SK-N-MC (cell line): ENCODE data around the gene SLC30A7.

Experiments used
- EZH2 ChIP-seq: fragments of 200-600 bp; sonication (generic); IDR thresholded peaks from one replicate; pipeline ENCODE4 v1.6.1; 2017; ENCODE audit warnings: antibody characterized with exemption
- POLR2AphosphoS5 ChIP-seq: IDR thresholded peaks from 2 replicates; pipeline ENCODE4 v1.6.1; 2012; ENCODE audit warnings: mild to moderate bottlenecking, low read depth, low read length, borderline replicate concordance

- no peak for TF ChIP-seq EZH2
- TF ChIP-seq POLR2AphosphoS5, result no peak
These were observed 34.6 kb downstream of the SLC30A7 start for GRCh38 chr1:100930494-100930893.
